Stromal cell of bone marrow (primary cell): ENCODE measurements around the gene STAB2.

Experiments used
- DNase-seq: peaks from one replicate; pipeline ENCODE4 v3.0.0-alpha.2; 2012; ENCODE audit warnings: low read depth

Gene STAB2

DNA sequence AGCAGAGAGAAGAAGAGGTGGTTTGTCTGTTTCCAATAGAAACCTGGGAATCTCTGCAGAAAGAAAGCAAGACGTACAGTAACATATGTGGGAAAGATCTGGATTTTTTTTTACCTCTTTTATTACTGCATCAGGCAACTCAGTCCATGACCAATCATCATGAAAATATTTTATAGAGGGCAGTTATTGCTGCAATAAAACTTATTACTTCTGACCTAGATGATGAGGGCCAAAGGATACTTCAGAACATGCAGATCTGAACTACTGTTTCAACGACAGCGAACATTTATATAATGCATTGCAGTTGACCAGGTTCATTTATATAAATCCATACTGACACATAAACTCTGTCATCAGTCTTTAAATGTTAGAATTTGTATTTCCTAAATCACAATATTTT lies 67.7 kb downstream of the STAB2 start:
- DNase-seq, result no peak

- DNase-seq, result no peak
Measured at GRCh38 chr12:103656291-103656690, 69.2 kb downstream of the STAB2 start.

GRCh38 chr12:103657331-103657730 lies 70.3 kb downstream of the STAB2 start:
- no peak for DNase-seq

DNA sequence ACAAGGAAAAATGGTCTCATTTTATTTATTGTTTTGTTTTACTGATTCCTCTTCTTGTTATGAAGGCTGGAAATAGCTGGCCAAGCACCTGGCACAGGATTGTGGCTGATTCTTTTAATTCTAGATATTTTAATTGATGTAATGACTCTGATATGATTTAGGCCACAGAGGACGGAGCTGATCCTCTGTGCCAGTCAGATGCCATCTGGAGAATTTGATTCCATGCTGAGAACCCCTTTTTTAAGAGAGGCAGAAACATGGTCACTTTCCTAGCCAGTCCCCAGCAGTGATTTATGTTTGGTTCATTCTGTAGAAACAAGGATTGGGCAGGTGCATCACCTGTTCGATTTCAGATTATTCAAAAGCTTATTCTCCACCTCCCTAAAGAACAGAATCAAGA lies 77.6 kb downstream of the STAB2 start:
- DNase-seq, result no peak

DNA sequence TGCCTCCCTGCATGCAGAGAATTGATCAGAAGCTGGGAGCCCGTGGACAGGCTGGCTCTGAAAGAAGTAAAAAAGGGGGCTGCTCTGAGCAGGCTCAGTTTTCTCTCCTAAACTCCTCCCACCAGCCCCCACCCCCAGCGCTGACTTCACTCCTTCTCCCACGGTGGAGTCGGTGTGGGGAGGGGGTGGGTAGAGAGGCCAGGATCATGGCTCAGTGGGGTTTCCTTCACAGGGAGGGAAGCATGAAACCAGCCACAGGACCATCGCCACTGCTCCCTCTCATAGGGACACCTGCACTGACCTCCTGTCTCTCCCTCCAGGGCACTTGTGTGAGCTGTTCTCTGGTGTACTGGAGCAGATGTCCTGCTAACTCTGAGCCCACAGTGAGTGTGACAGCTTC lies 78.9 kb downstream of the STAB2 start:
- DNase-seq, result no peak

GRCh38 chr12:103667125-103667524 lies 80.1 kb downstream of the STAB2 start:
- DNase-seq, result no peak

GRCh38 chr12:103668520-103668919 lies 81.4 kb downstream of the STAB2 start:
- no peak for DNase-seq

DNA sequence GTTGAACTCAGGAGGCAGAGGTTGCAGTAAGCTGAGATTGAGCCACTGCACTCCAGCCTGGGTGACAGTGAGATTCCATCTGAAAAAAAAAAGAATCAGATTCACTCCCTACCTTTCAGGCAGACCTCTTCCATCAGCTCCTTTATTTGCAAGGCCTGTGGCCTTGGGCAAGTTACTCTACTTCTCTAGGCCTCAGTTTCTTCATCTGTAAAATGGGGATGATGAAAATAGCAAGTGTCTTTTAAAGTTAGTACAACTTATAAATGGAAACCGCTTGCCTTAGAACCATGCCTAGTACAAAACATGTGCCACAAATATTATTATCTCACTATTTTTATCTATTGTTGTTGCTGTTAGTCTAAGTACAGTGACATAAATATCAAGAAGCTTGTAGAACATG lies 84.3 kb downstream of the STAB2 start:
- DNase-seq, result no peak

DNA sequence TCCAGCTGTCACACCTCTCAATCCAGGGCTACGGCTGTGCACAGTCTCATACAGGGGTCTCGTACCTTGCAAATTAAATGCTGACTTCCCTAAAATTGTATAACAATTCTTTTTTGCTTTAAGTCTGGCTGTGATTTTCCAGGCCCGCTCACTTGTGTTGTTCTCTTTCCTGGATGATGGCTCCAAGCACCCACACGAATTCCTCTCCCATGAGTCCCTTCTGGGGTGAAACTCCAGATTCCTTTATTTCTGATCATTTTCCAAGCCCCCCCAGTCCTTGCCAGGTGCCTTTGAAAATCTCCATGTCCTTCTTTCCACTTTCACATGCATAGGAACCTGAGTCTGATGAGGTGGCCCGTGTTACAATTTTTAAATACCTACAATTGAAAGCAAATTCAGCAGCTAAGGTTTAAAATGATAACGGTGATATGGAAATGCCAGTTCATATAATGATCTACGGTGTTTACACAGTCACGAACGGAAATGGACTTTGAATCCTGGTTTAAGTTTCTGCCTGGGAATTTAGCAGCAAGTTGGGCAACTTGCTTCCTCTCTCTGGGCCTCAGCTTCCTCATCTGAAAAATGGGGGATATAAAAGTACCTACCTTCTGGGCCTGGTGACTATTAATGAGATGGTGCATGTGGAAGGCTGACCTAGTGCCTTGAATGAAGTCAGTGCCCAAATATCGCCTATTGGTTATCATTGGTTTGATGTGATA lies 85.5 kb downstream of the STAB2 start:
- no peak for DNase-seq

GRCh38 chr12:103673487-103673886 lies 86.4 kb downstream of the STAB2 start:
- DNase-seq, result no peak

DNA sequence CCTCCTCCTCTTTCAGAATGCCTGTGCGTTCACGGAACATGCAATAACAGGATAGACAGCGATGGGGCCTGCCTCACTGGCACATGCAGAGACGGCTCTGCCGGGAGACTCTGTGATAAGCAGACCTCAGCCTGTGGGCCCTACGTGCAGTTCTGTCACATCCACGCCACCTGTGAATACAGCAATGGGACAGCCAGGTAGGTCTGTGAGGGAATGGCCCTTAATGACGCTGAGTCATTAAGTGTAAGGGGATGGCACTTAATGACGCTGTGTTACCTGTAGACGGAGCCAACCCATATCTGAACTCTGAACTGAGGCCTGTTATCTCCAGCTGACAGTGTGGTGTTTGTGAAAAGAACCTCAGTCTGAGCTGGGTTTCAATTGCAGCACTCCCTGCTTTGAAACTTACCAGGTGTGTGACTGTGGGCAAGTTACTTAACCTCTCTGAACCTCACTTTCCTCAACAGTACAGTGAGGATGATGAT lies 86.9 kb downstream of the STAB2 start:
- no peak for DNase-seq

- DNase-seq, result no peak
Measured at GRCh38 chr12:103676893-103677292, 89.8 kb downstream of the STAB2 start.

- no peak for DNase-seq
Measured at GRCh38 chr12:103677341-103677740, 90.3 kb downstream of the STAB2 start.

DNA sequence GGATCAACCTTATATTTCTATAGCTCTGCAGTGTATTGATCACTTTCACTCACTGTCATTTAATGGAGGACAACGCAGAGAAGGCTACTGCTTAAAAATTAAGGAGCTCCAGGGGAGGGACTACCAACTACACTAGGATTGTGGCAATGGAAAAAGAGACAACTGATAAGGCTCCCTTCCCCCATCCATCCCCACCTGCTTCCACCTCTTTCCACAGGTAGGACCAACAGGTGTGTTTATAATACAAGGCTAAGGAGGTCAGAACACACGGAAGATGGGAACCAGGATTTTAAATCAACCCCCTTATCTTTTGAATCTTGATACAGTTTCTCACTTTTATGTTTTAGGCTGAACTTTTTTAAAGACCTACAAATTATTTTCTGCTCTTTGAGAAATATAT lies 90.8 kb downstream of the STAB2 start:
- DNase-seq, result no peak

DNA sequence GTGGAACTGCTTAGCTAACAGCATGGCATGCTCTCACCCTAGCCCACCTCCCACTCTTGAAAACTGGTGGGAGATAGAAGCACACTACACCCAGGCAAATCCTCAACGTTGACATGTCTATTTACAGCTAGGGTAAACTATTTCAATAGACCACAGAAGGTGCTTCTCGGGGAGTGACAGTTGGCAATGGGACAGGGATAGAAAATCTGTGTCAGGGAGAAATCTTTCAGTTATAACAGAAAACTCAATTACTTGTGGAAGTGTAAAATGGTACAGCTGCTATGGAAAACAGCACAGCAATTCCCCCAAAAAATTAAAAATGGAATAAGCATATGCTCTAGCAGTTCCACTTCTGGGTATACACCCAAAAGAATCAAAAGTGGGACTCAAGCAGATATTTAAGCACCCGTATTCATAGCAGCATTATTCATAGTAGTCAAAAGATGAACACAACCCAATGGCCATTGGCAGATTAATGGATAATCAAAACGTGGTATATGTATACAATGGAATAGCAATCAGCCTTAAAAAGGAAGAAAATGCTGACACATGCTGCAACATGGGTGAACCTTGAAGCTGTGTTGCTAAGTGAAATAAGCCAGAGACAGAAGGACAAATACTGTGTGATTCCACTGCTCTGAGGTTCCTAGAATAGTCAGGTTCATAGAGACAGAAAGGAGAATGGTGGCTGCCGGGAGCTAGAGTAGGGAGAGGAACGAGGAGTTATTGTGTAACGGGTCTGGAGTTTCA lies 92.5 kb downstream of the STAB2 start:
- DNase-seq, result no peak

GRCh38 chr12:103680591-103681141 lies 93.6 kb downstream of the STAB2 start:
- no peak for DNase-seq

DNA sequence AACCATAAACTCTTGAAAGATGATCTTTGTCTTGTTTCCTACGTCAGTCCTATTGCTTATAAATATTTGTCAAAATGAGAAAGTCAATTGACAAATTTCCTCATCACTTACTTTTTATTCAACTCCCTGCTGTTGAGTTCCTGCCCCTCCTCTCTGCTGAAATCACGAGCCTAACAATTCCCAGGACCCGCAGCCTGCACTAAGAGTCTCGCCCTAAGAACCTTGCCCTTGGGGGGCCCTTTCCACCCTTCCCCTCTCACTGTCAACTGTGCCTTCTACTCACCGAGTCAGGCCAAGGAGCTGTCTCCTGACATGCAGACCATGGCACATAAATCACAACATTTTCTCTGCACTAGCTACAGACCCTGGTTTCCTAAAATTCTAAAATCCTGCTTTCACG lies 99.0 kb downstream of the STAB2 start:
- DNase-seq, result no peak

DNA sequence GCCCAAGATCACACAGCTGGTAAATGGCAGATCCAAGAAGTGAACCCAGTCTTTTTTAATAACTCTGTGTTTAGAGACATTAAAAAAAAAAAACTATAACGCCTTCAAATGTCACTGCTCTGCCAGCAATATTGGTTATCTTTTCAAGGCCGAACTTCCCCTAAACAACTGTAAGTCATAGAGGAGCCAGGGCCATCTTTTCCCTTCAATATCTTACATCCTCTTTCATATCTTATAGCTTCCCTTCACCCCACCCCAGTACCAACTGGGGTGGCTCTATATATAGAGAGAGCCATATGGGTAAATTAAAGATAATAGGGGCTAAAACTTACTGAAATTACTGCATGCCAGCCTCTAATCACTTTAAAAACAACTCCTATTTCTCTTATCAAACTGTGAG lies 100.2 kb downstream of the STAB2 start:
- no peak for DNase-seq

GRCh38 chr12:103688376-103689063 lies 101.4 kb downstream of the STAB2 start:
- no peak for DNase-seq

DNA sequence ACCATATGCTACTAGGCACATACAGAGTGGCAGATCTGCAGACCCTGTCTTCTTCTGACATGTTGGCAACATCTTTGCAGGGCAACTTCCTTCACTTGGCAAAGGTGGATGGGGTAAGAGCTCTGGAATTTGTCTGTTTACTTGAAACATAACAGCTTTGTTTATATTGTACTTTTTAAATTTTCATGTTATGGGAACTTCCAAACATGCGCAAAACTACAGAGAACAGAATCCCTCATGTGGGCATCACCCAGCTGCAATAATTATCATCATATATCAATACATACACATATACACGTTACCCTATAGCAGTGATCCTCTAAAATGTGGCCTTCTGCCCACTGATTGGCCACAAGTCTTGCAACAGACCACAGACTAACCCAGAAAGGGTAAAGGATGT lies 103.4 kb downstream of the STAB2 start:
- no peak for DNase-seq

DNA sequence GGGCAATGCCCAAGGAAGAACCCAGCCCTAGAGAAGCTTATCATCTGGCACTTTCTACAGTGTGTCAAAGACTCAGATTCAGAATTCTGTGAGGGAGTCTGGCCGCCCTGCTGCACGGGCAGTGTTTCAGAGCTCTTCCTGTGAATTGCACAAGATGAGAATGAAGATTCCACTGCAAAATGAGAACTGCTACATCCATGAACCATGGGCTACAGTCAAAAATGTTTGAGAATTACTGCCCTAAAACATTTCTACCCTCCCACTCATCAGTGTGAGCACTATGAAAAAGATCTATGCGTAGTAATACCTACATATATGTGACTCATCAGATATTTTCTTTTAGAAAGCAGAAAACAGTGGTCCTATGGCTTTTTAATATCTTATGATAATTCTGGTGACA lies 104.0 kb downstream of the STAB2 start:
- no peak for DNase-seq

- DNase-seq, result no peak
Measured at GRCh38 chr12:103696101-103696500, 109.0 kb downstream of the STAB2 start.
